Nephron (organoid): ENCODE results near the gene GALNT18.

Experiments used
- H3K27ac Mint-ChIP-seq, 3 experiments: 2 replicates each; pipeline ENCODE4 v1.8.0; 2020; ENCODE audit warnings: mixed read lengths in 3 of 3, mild to moderate bottlenecking in 2 of 3, moderate library complexity in 1 of 3
- H3K27me3 Mint-ChIP-seq: 2 replicates; pipeline ENCODE4 v1.8.0; 2021; ENCODE audit warnings: low read depth, mild to moderate bottlenecking, moderate library complexity, mixed read lengths
- H3K36me3 Mint-ChIP-seq: 2 replicates; pipeline ENCODE4 v1.8.0; 2020; ENCODE audit warnings: low read depth, mixed read lengths
- H3K4me1 Mint-ChIP-seq: 2 replicates; pipeline ENCODE4 v1.8.0; 2020; ENCODE audit warnings: mixed read lengths
- H3K4me3 Mint-ChIP-seq, 3 experiments: 2 replicates each; pipeline ENCODE4 v1.8.0; 2020; ENCODE audit warnings: mild to moderate bottlenecking in 3 of 3, mixed read lengths in 3 of 3, moderate library complexity in 2 of 3
- H3K9me3 Mint-ChIP-seq: 2 replicates; pipeline ENCODE4 v1.8.0; 2020; ENCODE audit warnings: mixed read lengths
- TF ChIP-seq, protein P1 (sequence below), 3 experiments: fragments of 200-600 bp; sonication (generic); IDR thresholded peaks; one replicate each; pipeline ENCODE4 v1.5.0; 2021; ENCODE audit warnings: antibody characterized with exemption in 3 of 3; ENCODE audit not compliant: unreplicated experiment in 3 of 3

Gene GALNT18

DNA sequence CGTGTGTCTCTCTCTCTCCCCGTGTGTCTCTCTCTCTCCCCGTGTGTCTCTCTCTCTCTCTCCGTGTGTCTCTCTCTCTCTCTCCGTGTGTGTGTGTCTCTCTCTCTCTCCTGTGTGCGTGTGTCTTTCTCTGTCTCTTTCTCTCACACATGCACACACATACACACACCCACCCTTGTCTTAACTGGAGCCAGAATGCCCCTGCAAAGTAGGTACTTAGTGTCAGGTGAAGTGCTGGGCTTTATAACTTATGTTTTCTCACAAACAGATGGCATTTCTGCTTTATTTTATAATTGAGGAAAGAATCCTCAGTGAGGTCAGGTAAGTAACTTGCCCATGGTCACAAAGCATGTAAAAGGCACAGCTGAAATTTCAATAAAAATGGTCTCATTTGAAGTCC is 374.7 kb downstream of the GALNT18 start:
- H3K4me3 Mint-ChIP-seq: no peak overlapping the region
- no peaks in the 10 kb centered on the region for H3K36me3 Mint-ChIP-seq
- TF ChIP-seq, protein P1, sequence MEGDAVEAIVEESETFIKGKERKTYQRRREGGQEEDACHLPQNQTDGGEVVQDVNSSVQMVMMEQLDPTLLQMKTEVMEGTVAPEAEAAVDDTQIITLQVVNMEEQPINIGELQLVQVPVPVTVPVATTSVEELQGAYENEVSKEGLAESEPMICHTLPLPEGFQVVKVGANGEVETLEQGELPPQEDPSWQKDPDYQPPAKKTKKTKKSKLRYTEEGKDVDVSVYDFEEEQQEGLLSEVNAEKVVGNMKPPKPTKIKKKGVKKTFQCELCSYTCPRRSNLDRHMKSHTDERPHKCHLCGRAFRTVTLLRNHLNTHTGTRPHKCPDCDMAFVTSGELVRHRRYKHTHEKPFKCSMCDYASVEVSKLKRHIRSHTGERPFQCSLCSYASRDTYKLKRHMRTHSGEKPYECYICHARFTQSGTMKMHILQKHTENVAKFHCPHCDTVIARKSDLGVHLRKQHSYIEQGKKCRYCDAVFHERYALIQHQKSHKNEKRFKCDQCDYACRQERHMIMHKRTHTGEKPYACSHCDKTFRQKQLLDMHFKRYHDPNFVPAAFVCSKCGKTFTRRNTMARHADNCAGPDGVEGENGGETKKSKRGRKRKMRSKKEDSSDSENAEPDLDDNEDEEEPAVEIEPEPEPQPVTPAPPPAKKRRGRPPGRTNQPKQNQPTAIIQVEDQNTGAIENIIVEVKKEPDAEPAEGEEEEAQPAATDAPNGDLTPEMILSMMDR (IDR thresholded peaks at IDR 0.05; ENCODE audit: unreplicated experiment in 3 of 3): no peak
- H3K27me3 Mint-ChIP-seq: peaks cover 9% of the 10 kb centered on the region
- H3K9me3 Mint-ChIP-seq: no peaks in the 10 kb centered on the region
- H3K27ac Mint-ChIP-seq: no peak overlapping the region
- peaks cover 11% of the 10 kb centered on the region for H3K4me1 Mint-ChIP-seq

DNA sequence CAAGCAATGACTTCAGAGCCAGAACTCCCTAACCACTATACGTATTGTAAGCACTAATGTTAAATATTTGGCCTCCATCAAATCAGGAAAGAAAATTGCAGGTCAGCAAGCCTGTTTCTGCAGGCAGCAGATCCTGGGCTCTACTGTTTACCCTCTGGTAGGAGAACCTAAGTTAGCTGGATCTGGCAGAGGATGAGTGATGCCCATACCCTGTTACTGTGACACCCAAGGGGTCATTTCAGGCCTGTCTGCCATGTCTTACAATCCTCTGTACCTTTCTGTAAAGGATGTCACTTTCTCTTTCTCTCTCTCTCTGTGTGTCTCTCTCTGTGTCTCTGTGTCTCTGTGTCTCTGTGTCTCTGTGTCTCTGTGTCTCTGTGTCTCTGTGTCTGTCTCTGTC is 375.6 kb downstream of the GALNT18 start:
- Mint-ChIP-seq H3K9me3 (no peaks in the 10 kb centered on the region), H3K36me3 (no peaks in the 10 kb centered on the region), H3K4me3 (no peak overlapping the region), H3K27ac (no peak overlapping the region), H3K27me3 (peaks cover 7% of the 10 kb centered on the region), H3K4me1 (peaks cover 11% of the 10 kb centered on the region)
- TF ChIP-seq, protein P1 (IDR thresholded peaks at IDR 0.05; ENCODE audit: unreplicated experiment in 3 of 3): no peak

GRCh38 chr11:11245453-11245852 is 376.4 kb downstream of the GALNT18 start:
- Mint-ChIP-seq H3K4me3 (no peak overlapping the region), H3K9me3 (no peaks in the 10 kb centered on the region), H3K4me1 (peaks cover 11% of the 10 kb centered on the region), H3K27ac (no peak overlapping the region), H3K36me3 (no peaks in the 10 kb centered on the region), H3K27me3 (peaks cover 7% of the 10 kb centered on the region)
- TF ChIP-seq, protein P1 (IDR thresholded peaks at IDR 0.05; ENCODE audit: unreplicated experiment in 3 of 3): no peak

DNA sequence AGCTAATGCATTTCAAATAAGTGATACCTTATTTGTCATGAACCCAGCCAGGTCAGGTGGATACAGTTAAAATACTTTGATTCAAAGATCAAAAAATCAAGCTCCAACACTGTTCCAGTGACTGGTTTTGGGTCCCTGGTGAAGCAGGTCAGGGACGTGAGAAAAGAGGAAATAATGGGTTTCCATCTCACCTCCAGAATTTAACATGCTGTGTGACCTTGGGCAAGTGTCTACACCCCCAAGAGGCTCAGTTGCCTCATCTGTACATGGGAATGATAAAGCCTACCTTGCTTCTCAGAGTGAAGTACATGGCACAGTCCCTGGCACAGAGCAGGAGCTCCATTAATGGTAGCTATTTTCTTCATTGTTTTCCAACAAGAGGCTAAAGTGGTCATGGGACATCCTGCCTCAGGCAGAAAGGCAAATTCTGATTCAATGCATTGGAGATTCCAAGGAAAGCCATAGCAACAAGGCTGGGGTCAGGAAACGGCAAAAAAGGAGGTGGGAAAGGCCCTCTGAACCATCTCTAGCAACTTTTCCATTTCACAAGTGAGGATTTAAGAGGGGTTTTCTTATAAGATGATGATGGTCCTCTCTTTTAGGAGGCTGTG is 377.2 kb downstream of the GALNT18 start:
- TF ChIP-seq, protein P1 (IDR thresholded peaks at IDR 0.05; ENCODE audit: unreplicated experiment in 3 of 3): no peak
- H3K27me3 Mint-ChIP-seq: peaks cover 7% of the 10 kb centered on the region
- peaks cover 11% of the 10 kb centered on the region for H3K4me1 Mint-ChIP-seq
- no peaks in the 10 kb centered on the region for H3K36me3 Mint-ChIP-seq
- no peaks in the 10 kb centered on the region for H3K9me3 Mint-ChIP-seq
- no peak overlapping the region for H3K4me3 Mint-ChIP-seq
- H3K27ac Mint-ChIP-seq: peak overlapping the region in 1 of 3 experiments; percentile 58

DNA sequence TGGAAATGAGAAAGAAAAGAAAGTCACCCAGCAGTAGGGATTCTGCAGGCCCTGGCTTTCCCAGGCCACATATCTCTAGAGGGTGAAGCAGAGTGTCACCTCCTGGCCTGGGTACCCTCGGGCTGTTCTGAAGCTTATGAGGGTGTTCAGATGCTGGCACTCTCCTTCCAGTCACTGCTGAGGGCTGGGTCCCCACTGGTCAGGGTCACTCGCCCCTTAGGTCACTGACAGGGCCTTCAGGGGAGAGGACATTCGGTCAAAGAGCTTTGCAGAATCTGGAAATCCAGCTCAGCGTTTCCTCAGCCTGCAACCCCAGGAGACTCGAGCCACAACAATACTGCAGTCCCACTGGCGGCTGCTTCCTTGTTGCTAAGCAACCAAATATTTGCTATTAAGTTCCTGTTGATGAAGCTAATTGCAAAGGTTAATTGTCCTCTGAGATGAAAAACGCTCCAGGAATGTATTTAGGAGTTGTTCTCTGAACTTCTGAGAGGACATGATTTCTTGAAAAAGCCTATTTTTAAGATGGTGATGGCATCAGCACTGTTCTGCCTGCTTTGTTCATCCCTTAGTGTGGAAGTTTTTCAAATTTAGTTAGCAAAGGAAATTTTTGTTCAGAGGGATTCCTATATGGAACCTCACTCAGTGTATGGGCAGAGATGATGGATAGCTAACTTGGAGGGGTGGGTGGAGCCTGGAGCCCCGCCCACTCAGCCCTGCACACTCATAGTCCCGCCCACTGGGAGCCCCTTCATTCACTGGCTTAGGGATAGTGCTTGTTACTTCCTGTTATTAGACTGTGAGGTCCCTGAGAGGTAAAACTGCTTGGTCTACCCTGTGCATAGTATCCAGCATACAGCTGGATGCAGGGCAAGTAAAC is 378.0 kb downstream of the GALNT18 start:
- no peaks in the 10 kb centered on the region for H3K9me3 Mint-ChIP-seq
- H3K36me3 Mint-ChIP-seq: no peaks in the 10 kb centered on the region
- peaks cover 11% of the 10 kb centered on the region for H3K4me1 Mint-ChIP-seq
- peak overlapping the region in 2 of 3 experiments; percentile 58 to 71 for H3K27ac Mint-ChIP-seq
- H3K4me3 Mint-ChIP-seq: no peak overlapping the region
- H3K27me3 Mint-ChIP-seq: peaks cover 7% of the 10 kb centered on the region
- TF ChIP-seq, protein P1 (IDR thresholded peaks at IDR 0.05; ENCODE audit: unreplicated experiment in 3 of 3): no peak
